Neural progenitor cell (in vitro differentiated cells): ENCODE measurements around the gene PPP5C.
"Not testable (repeated sequence)": the region's sequence is repeated elsewhere in the genome, so short reads cannot be mapped to it uniquely, and the experiment has no call there.

Experiments used
- CTCF ChIP-seq: fragments of 200-600 bp; sonication (generic); IDR thresholded peaks from 2 replicates; pipeline ENCODE4 v1.5.1; 2017; ENCODE audit warnings: antibody characterized with exemption, mild to moderate bottlenecking
- EZH2 ChIP-seq: fragments of 200-600 bp; sonication (generic); IDR thresholded peaks from 2 replicates; pipeline ENCODE4 v1.6.1; 2017; ENCODE audit warnings: antibody characterized with exemption, mild to moderate bottlenecking, moderate library complexity

- not testable (repeated sequence) for TF ChIP-seq CTCF, EZH2
Measured at GRCh38 chr19:46375476-46376067, 28.7 kb downstream of the PPP5C start.
